Ovary (tissue), 9 donors: ENCODE data around the gene KCNIP4. TPM values are rescaled to one million over a fixed set of nuclear protein-coding genes. Genes with fewer than 3 reads are reported as not detected.

Experiments used
- DNase-seq, 5 donors: peaks; one replicate each; pipeline ENCODE4 v3.0.0-alpha.2; 2019 to 2020
- H3K27ac ChIP-seq, 2 donors: fragments of 200-600 bp; one replicate each; pipeline versions ENCODE4 v1.5.1 to v1.8.0; 2019 to 2022
- H3K27me3 ChIP-seq: fragments of 200-600 bp; one replicate; pipeline ENCODE4 v1.8.0; 2022
- H3K36me3 ChIP-seq: fragments of 200-600 bp; sonication (generic); one replicate; pipeline ENCODE4 v1.5.1; 2019
- H3K4me1 ChIP-seq: one replicate; pipeline ENCODE4 v1.8.1; 2013; ENCODE audit warnings: mild to moderate bottlenecking, moderate library complexity; ENCODE audit not compliant: insufficient read depth
- H3K4me3 ChIP-seq: fragments of 200-600 bp; sonication (generic); one replicate; pipeline ENCODE4 v1.5.1; 2017
- H3K9me3 ChIP-seq, 2 donors: fragments of 200-600 bp in 1 of 2; sonication (generic) in 1 of 2; one replicate each; pipeline versions ENCODE4 v1.5.1 to v1.8.1; 2013 to 2019; ENCODE audit warnings: mild to moderate bottlenecking in 1 of 2, moderate library complexity in 1 of 2
- CTCF ChIP-seq, 3 donors: fragments of 450-650 bp in 2 of 3; fragments of 200-600 bp in 1 of 3; IDR thresholded peaks; one replicate each; pipeline versions ENCODE4 v1.5.1 to v1.8.0; 2016 to 2022; ENCODE audit warnings: antibody characterized with exemption in 3 of 3, mild to moderate bottlenecking in 1 of 3
- EP300 ChIP-seq: sonication (generic); formaldehyde crosslinking; IDR thresholded peaks from one replicate; pipeline ENCODE4 v1.6.1; 2017; ENCODE audit warnings: antibody characterized with exemption
- POLR2A ChIP-seq: fragments of 450-650 bp; IDR thresholded peaks from one replicate; pipeline ENCODE4 v1.6.1; 2017; ENCODE audit warnings: antibody characterized with exemption, mild to moderate bottlenecking, moderate library complexity
- whole genome bisulfite sequencing, 3 donors: extraction: QIAGEN DNeasy Blood & Tissue Kit in 1 of 3; methylation state at CpG; one replicate each; pipeline versions ENCODE4 v1.1.5 to v1.1.7; 2013 to 2017; 5-methylcytosine and 5-hydroxymethylcytosine counted together
- intact Hi-C, 4 donors: fragments of 100-400 bp; cut with DNase I; formaldehyde crosslinking; loops; one replicate each; pipeline versions ENCODE4 v1.11.0 to v1.15.1; 2022 to 2023
- polyA plus RNA-seq, 2 donors: library from polyadenylated mRNA; stranded (reverse); fragments of 200-250 nt in 1 of 2; fragments of 350-450 nt in 1 of 2; fragmentation: Illumina TruSeq in 1 of 2; extraction: RNeasy Lipid Tissue Mini Kit (QIAGEN cat#74804) in 1 of 2; gene quantifications; one replicate each; pipeline ENCODE4 v1.2.3, GENCODE V29; 2013 to 2014
- total RNA-seq, 7 donors: library from RNA; depleted of rRNA in 2 of 7; stranded (reverse); fragments of >200 nt in 2 of 7; fragmentation: NEBNext Ultra II Directional in 3 of 7; extraction: Animal tissue kit (Norgen Biotek cat#: 25700) in 3 of 7; gene quantifications; one replicate each; pipeline versions ENCODE4 v1.1.0 to v1.2.4, GENCODE V29; 2016 to 2023
- donor health status: DM: no; HTN: no; CAD: no; lungs with moderate emphysema.
- donor health status: DM: no; HTN: no; CAD: no.
- donor health status: Bipolar disorder and iron deficiency.
- donor health status: DM: yes; HTN: yes; CAD: no.
- donor health status: DM: no; HTN: no; CAD: no.
- donor health status: DM: yes; HTN: yes; CAD: no.

KCNIP4 gene
- total and polyA plus RNA-seq, 9 donors = 0.11 to 3.9 (median 0.93) TPM; not detected in 1

GRCh38 chr4:20926529-20926928, 1022.0 kb downstream of the KCNIP4 start:
- Histone ChIP-seq H3K36me3 (no peaks in the 10 kb centered on the region), H3K27me3 (peaks cover 2% of the 10 kb centered on the region), H3K4me1 (no peaks in the 10 kb centered on the region), H3K27ac (no peak overlapping the region), H3K4me3 (no peak overlapping the region), H3K9me3 (no peaks in the 10 kb centered on the region)
- intact Hi-C loops = no loop called here
- no peak for DNase-seq
- TF ChIP-seq CTCF (IDR thresholded peaks at IDR 0.05) (no peak), POLR2A (no peak), EP300 (no peak)

GRCh38 chr4:20925176-20925575, 1023.4 kb downstream of the KCNIP4 start:
- Histone ChIP-seq H3K36me3 (no peaks in the 10 kb centered on the region), H3K27me3 (peaks cover 2% of the 10 kb centered on the region), H3K4me1 (no peaks in the 10 kb centered on the region), H3K4me3 (no peak overlapping the region), H3K27ac (no peak overlapping the region), H3K9me3 (no peaks in the 10 kb centered on the region)
- intact Hi-C loops = no loop called here
- 82 to 90% (median 89%) methylated on average over 4 of the region's 4 CpGs for WGBS, 3 donors
- no peak for TF ChIP-seq POLR2A
- TF ChIP-seq EP300 = no peak
- TF ChIP-seq CTCF (IDR thresholded peaks at IDR 0.05) = no peak
- no peak for DNase-seq

- H3K4me1 ChIP-seq = no peaks in the 10 kb centered on the region
- no peak overlapping the region for H3K4me3 ChIP-seq
- H3K9me3 ChIP-seq = no peaks in the 10 kb centered on the region
- no peak for DNase-seq
- TF ChIP-seq EP300 (no peak), POLR2A (no peak)
- H3K36me3 ChIP-seq = no peaks in the 10 kb centered on the region
- H3K27ac ChIP-seq = no peak overlapping the region
- H3K27me3 ChIP-seq = peaks cover 2% of the 10 kb centered on the region
- intact Hi-C loops = no loop called here
- WGBS, 3 donors = 75 to 87% (median 85%) methylated on average over 2 of the region's 2 CpGs
These were observed 1025.6 kb downstream of the KCNIP4 start for GRCh38 chr4:20922962-20923361.

GRCh38 chr4:20916106-20916505, 1032.5 kb downstream of the KCNIP4 start:
- H3K9me3 ChIP-seq = no peaks in the 10 kb centered on the region
- TF ChIP-seq CTCF (IDR thresholded peaks at IDR 0.05) (no peak), EP300 (no peak), POLR2A (no peak)
- peaks cover 1% of the 10 kb centered on the region for H3K4me1 ChIP-seq
- H3K36me3 ChIP-seq = no peaks in the 10 kb centered on the region
- no peak overlapping the region for H3K27ac ChIP-seq
- 65 to 82% (median 76%) methylated on average over 1 of the region's 1 CpG for WGBS, 3 donors
- DNase-seq = no peak
- H3K4me3 ChIP-seq = no peak overlapping the region
- intact Hi-C loops = no loop called here
- H3K27me3 ChIP-seq = no peaks in the 10 kb centered on the region

GRCh38 chr4:20904966-20905365, 1043.6 kb downstream of the KCNIP4 start:
- intact Hi-C loops = no loop called here
- WGBS, 3 donors = 60 to 79% (median 72%) methylated on average over 3 of the region's 3 CpGs

More at GRCh38 chr4:20904966-20905365, 1043.6 kb downstream of the KCNIP4 start:
- Histone ChIP-seq H3K36me3 (no peaks in the 10 kb centered on the region), H3K4me1 (no peaks in the 10 kb centered on the region), H3K9me3 (no peaks in the 10 kb centered on the region), H3K27ac (no peak overlapping the region), H3K27me3 (no peaks in the 10 kb centered on the region), H3K4me3 (no peak overlapping the region)
- DNase-seq = no peak
- TF ChIP-seq POLR2A (no peak), EP300 (no peak), CTCF (IDR thresholded peaks at IDR 0.05) (no peak)
